ENCODE results near the gene ANTXR1.

The ANTXR1 gene

DNA sequence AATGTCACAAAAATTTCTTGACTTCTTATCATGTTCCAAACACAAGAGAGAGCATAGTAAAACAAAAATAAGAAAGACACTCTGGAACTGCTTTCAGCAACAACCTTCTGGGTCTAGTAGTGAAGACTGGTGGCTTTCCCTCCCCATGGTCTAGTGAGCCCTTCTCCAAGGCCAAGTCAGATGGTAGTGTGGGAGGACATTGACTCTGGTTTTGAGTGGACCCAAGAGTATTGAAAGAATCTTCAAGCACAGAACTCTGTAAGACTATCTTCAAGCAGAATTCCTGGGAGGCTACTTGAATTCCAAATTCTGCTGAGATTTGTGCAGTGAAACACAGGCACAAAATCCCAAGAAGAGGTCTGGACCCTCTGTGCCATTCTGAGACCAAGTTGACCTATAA, 21.1 kb downstream of the ANTXR1 start:
- DNase-seq (ENCODE audit: low spot score) = no peak

GRCh38 chr2:69034845-69035244, 21.9 kb downstream of the ANTXR1 start:
- DNase-seq (ENCODE audit: low spot score) = no peak

- DNase-seq (ENCODE audit: low spot score) = no peak
These were observed 23.9 kb downstream of the ANTXR1 start for GRCh38 chr2:69036926-69037325.

- DNase-seq (ENCODE audit: low spot score) = no peak
These were observed 28.2 kb downstream of the ANTXR1 start for GRCh38 chr2:69041214-69041613.

GRCh38 chr2:69043736-69044400, 30.9 kb downstream of the ANTXR1 start:
- DNase-seq (ENCODE audit: low spot score) = no peak

DNA sequence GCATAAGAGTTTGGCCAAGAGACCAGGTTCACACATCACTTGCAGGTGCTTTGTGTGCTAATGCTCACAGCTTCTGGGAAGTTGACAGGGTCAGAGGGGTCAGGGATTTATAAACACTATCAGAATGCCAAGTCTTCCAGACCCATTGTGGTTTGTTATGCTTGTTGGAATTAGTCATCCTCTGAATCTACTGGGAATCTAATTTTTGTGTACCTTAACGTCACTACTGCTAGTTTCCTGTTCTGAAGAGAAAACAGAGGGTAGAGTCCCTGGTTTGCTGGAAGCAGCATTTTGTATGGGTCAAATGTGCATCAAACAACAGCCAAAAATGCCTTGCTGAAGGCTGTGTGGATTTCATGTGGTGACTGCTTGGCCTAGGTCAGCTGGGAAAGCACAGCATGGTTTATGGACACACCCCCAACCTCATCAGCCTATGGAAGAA, 33.3 kb downstream of the ANTXR1 start:
- peak; percentile 43 for DNase-seq (ENCODE audit: low spot score)

GRCh38 chr2:69047625-69048145, 34.7 kb downstream of the ANTXR1 start:
- DNase-seq (ENCODE audit: low spot score) = no peak

DNA sequence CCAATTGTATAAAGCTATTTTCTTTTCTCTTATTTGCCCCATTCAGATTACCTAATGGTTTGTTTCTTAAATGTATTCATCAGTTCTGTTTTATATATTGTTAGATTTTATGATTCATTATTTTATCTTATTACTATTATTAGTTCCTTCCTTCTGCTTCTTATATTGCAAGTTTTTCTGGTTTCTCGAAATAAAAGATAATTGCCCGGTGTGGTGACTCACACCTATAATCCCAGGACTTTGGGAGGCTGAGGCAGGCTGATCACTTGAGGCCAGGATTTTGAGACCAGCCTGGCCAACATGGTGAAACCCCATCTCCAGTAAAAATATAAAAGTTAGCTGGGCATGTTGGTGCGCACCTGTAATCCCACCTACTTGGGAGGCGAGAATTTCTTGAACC, 37.8 kb downstream of the ANTXR1 start:
- DNase-seq (ENCODE audit: low spot score) = no peak

- DNase-seq (ENCODE audit: low spot score) = no peak
These were observed 40.5 kb downstream of the ANTXR1 start for GRCh38 chr2:69053416-69053965.

DNA sequence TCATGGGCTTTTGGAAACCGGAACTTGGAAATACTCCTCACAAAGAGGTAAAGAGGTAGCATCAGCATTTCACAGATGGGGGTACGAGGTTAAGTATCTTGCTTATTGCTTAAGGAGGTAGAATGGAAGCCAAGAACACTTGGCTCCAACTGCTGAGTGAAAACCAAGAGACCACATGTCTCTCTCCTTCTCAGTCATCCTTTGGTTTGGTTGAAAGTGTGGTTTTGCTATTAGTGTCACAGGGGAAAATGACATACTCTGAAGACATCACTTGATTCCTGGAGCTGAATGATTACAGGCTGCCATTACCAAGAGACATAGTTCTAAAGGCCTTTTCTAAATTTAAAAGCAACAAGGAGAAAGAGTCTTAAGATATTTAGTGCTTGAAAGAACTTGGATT, 41.5 kb downstream of the ANTXR1 start:
- no peak for DNase-seq (ENCODE audit: low spot score)

DNA sequence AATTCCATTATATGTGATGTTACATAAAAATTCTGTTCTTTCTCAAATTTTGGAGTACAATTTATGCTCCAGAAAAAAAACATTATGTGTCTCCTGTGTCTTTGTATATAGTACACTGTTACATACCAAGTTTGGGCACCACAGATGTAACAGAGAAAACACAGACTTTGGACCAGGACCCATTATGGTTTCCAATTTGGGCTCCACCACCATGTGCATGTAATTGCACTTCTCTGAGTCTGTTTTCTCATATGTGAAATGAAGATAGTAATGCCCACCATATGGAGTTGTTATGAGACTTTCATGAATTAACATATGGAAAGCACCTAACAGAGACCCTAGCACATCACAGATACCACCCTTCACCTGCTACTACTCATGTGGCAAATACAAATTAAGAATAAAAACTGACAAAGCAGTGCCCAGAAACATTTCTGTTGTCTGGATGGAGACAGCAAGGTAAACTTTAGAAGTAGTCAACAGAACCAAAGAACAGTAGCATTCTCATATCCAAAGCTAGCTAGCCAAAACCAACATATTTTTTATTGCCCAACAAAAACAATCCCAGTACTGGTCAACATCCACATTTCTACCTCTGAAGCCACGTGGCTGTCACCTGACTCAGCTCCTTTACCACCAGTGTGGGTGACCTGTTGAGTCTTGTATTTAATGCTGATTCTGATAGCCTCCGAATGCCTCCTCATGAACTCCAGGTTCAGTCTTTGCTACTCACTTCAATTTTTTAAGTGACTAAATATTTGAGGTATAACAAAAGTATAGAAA, 42.9 kb downstream of the ANTXR1 start:
- DNase-seq (ENCODE audit: low spot score) = no peak

- no peak for DNase-seq (ENCODE audit: low spot score)
These were observed 44.7 kb downstream of the ANTXR1 start for GRCh38 chr2:69057660-69058059.

GRCh38 chr2:69059731-69060290, 46.8 kb downstream of the ANTXR1 start:
- no peak for DNase-seq (ENCODE audit: low spot score)

- no peak for DNase-seq (ENCODE audit: low spot score)
These were observed 48.0 kb downstream of the ANTXR1 start for GRCh38 chr2:69060938-69061501.

- DNase-seq (ENCODE audit: low spot score) = no peak
These were observed 48.5 kb downstream of the ANTXR1 start for GRCh38 chr2:69061525-69061924.

GRCh38 chr2:69062307-69062962, 49.5 kb downstream of the ANTXR1 start:
- DNase-seq (ENCODE audit: low spot score) = no peak

DNA sequence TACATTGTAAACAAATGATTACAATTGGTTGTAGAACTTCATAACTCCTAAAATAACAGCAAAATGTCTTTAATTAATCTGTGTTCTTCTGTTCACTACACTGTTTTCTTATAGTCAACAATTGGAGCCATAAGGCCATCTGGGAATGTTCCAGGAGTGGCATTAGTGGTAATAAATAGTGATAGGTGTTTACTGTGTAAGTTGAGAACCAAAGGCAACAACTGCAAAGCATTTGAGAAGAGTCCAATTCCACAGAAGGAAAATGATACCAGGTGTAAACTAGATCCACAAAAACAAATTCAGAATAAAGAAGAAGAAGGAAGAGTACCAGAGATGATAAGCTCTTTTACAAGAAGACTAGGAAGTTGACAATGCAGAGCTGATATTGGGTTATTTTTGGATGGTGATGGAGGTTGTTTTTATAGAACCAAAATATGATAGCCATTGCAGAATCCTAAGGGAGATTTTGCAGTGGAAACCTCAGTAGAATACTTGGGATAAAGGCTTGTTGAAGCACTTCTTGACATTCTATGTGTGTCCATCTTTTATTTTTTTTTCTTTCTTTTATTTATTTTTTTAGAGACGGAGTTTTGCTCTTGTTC, 52.9 kb downstream of the ANTXR1 start:
- DNase-seq (ENCODE audit: low spot score) = no peak

GRCh38 chr2:69067026-69067630, 54.1 kb downstream of the ANTXR1 start:
- DNase-seq (ENCODE audit: low spot score) = no peak

GRCh38 chr2:69067866-69068265, 54.9 kb downstream of the ANTXR1 start:
- no peak for DNase-seq (ENCODE audit: low spot score)

DNA sequence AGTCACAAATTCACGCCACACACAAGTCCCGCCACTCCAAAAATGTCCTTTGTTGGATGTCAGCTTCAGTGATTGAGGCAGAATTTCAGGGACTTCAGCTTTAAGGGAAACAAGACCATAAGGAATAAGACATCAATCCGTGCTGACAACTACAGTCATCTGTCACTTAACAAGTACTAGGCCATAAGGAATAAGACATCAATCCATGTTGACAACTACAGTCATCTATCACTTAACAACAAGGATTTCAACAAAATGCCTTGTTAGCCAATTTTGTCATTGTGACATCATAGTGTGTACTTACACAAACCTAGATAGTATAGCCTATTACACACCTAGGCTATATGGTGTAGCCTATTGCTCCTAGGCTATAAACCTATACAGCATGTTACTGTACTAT, 58.0 kb downstream of the ANTXR1 start:
- no peak for DNase-seq (ENCODE audit: low spot score)

DNA sequence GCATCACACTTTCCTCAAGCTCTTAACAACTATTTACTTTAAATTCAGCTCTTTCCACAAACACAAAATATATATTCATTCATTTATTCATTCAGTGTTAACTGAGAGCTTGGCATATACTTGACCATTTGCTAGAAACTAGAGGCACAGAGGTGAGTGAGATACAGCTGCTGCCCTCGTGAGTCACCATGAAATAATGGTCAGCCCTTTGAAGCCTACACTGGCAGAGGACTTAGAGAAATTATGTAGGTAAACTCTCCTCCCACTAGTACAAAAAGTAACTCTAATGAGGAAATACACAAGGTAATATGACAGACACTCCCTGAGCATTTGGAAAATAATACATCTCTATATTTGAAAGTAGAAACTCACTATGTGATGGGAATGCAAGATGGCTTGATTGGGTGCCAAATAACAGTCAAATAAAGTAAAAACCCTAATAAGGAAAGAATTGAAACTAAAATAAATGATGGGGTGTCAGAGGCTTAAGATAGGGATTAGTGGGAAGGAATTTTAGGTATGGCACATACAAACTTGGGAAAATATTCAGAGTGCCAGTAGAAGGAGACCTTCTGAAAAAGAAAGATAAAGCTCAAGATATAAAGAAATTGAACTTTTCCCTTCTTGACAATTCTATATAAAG, 61.1 kb downstream of the ANTXR1 start:
- DNase-seq (ENCODE audit: low spot score) = no peak
